Measurements from ENCODE around the gene STARD9.

STARD9 gene

GRCh38 chr15:42688301-42688700 is 112.9 kb downstream of the STARD9 start:
- H3K4me1 ChIP-seq (ENCODE audit: insufficient read depth, low read length, poor library complexity, severe bottlenecking) = peaks cover 12% of the 10 kb centered on the region

DNA sequence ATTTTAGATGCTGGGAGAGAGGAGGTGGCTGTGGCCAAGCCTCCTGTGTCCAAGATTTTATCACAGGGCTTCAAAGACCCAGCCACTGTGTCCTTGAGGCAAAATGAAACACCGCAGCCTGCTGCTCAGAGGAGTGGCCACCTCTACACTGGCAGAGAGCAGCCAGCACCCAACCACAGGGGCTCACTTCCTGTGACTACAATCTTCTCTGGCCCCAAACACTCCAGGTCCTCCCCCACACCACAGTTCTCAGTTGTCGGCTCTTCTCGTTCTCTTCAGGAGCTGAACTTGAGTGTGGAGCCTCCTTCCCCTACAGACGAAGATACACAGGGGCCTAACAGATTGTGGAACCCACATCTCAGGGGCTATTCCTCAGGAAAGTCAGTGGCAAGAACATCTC is 115.9 kb downstream of the STARD9 start:
- H3K9me2 ChIP-seq (replicated peaks; ENCODE audit: low read depth, low read length) = no peaks in the 10 kb centered on the region
- no peaks in the 10 kb centered on the region for H4K20me1 ChIP-seq (ENCODE audit: insufficient read depth, low read length, poor library complexity, severe bottlenecking)
- H3K36me3 ChIP-seq (ENCODE audit: insufficient read depth, low read length) = peaks cover 45% of the 10 kb centered on the region; the same call in 1 of the 2 replicates
- H3K27me3 ChIP-seq (ENCODE audit: insufficient read depth, low read length, poor library complexity, severe bottlenecking) = no peaks in the 10 kb centered on the region
- H3K4me2 ChIP-seq (ENCODE audit: low read depth, low read length, poor library complexity, severe bottlenecking) = peak overlapping the region; percentile 41
- no peak overlapping the region for H3K9ac ChIP-seq (ENCODE audit: low read depth, low read length, poor library complexity, severe bottlenecking)
- peak overlapping the region; percentile 17 for H3K4me3 ChIP-seq (ENCODE audit: low read length, poor library complexity, severe bottlenecking)
- no peak for TF ChIP-seq EZH2phosphoT487 (IDR thresholded peaks at IDR 0.05; ENCODE audit: borderline replicate concordance)
- no peak for TF ChIP-seq CTCF (conservative IDR thresholded peaks at IDR 0.05; ENCODE audit: low read length)
- peaks cover 12% of the 10 kb centered on the region for H3K4me1 ChIP-seq (ENCODE audit: insufficient read depth, low read length, poor library complexity, severe bottlenecking)
- no peak overlapping the region for H2AFZ ChIP-seq (ENCODE audit: low read length)
- H3F3A ChIP-seq (ENCODE audit: low read depth) = no peaks in the 10 kb centered on the region
- H3K9me3 ChIP-seq (ENCODE audit: insufficient read depth, low read depth, low read length) = no peaks in the 10 kb centered on the region
- H3K79me2 ChIP-seq (ENCODE audit: insufficient read depth, low read length) = no peaks in the 10 kb centered on the region

More at GRCh38 chr15:42688301-42688700, 112.9 kb downstream of the STARD9 start:
- Histone ChIP-seq H3K9me2 (replicated peaks; ENCODE audit: low read depth, low read length) (no peaks in the 10 kb centered on the region), H4K20me1 (ENCODE audit: insufficient read depth, low read length, poor library complexity, severe bottlenecking) (no peaks in the 10 kb centered on the region), H3K4me3 (ENCODE audit: low read length, poor library complexity, severe bottlenecking) (no peak overlapping the region), H3K36me3 (ENCODE audit: insufficient read depth, low read length) (peaks cover 60% of the 10 kb centered on the region; the same call in 1 of the 2 replicates), H3K79me2 (ENCODE audit: insufficient read depth, low read length) (no peaks in the 10 kb centered on the region), H3K4me2 (ENCODE audit: low read depth, low read length, poor library complexity, severe bottlenecking) (no peak overlapping the region), H3K9me3 (ENCODE audit: insufficient read depth, low read depth, low read length) (no peaks in the 10 kb centered on the region), H3F3A (ENCODE audit: low read depth) (no peaks in the 10 kb centered on the region), H3K9ac (ENCODE audit: low read depth, low read length, poor library complexity, severe bottlenecking) (no peak overlapping the region), H2AFZ (ENCODE audit: low read length) (no peak overlapping the region), H3K27me3 (ENCODE audit: insufficient read depth, low read length, poor library complexity, severe bottlenecking) (no peaks in the 10 kb centered on the region)
- TF ChIP-seq EZH2phosphoT487 (IDR thresholded peaks at IDR 0.05; ENCODE audit: borderline replicate concordance) = no peak
- TF ChIP-seq CTCF (conservative IDR thresholded peaks at IDR 0.05; ENCODE audit: low read length) = no peak

GRCh38 chr15:42691770-42692169 is 116.4 kb downstream of the STARD9 start:
- H4K20me1 ChIP-seq (ENCODE audit: insufficient read depth, low read length, poor library complexity, severe bottlenecking) = no peaks in the 10 kb centered on the region
- H3K9ac ChIP-seq (ENCODE audit: low read depth, low read length, poor library complexity, severe bottlenecking) = no peak overlapping the region
- no peak overlapping the region for H3K4me3 ChIP-seq (ENCODE audit: low read length, poor library complexity, severe bottlenecking)
- no peaks in the 10 kb centered on the region for H3K27me3 ChIP-seq (ENCODE audit: insufficient read depth, low read length, poor library complexity, severe bottlenecking)
- peaks cover 41% of the 10 kb centered on the region; the same call in 1 of the 2 replicates for H3K36me3 ChIP-seq (ENCODE audit: insufficient read depth, low read length)
- TF ChIP-seq CTCF (conservative IDR thresholded peaks at IDR 0.05; ENCODE audit: low read length) (no peak), EZH2phosphoT487 (IDR thresholded peaks at IDR 0.05; ENCODE audit: borderline replicate concordance) (no peak)
- no peaks in the 10 kb centered on the region for H3K79me2 ChIP-seq (ENCODE audit: insufficient read depth, low read length)
- no peaks in the 10 kb centered on the region for H3F3A ChIP-seq (ENCODE audit: low read depth)
- peak overlapping the region; percentile 41 for H3K4me2 ChIP-seq (ENCODE audit: low read depth, low read length, poor library complexity, severe bottlenecking)
- no peaks in the 10 kb centered on the region for H3K9me3 ChIP-seq (ENCODE audit: insufficient read depth, low read depth, low read length)
- H3K4me1 ChIP-seq (ENCODE audit: insufficient read depth, low read length, poor library complexity, severe bottlenecking) = peaks cover 12% of the 10 kb centered on the region
- H2AFZ ChIP-seq (ENCODE audit: low read length) = no peak overlapping the region
- H3K9me2 ChIP-seq (replicated peaks; ENCODE audit: low read depth, low read length) = no peaks in the 10 kb centered on the region
